OCI-LY7 (cell line): ENCODE results near the gene GNA12. TPM values are rescaled to one million over a fixed set of nuclear protein-coding genes. Genes with fewer than 3 reads are reported as not detected.

Source experiments
- BruUV-seq: library from RNA; stranded (reverse); fragments of 400-500 nt; replicated peaks from 2 replicates; lab custom pipeline; 2021; lab: Mats Ljungman, UMichigan
- CTCF ChIA-PET: fragments of 300-600 bp; sonication (Branson Sonifier 250); formaldehyde crosslinking; loops from one replicate; lab custom pipeline; 2022; ENCODE audit warnings: antibody characterized with exemption; ENCODE audit not compliant: unreplicated experiment; lab: Charles Lee
- POLR2A ChIA-PET: fragments of 300-600 bp; sonication (Branson Sonifier 250); formaldehyde crosslinking; loops from one replicate; lab custom pipeline; 2022; ENCODE audit warnings: antibody characterized with exemption; lab: Charles Lee
- DNase-seq: peaks from one replicate; pipeline ENCODE4 v3.0.0-alpha.2; 2015; ENCODE audit warnings: low spot score
- H2AFZ ChIP-seq: fragments of 200-600 bp; sonication (generic), shearing (Covaris generic); 2 replicates; pipeline ENCODE4 v1.6.1; 2014; ENCODE audit warnings: mild to moderate bottlenecking, antibody characterized with exemption, low read length, moderate library complexity
- H3K27ac ChIP-seq: fragments of 200-600 bp; sonication (generic); 2 replicates; pipeline ENCODE4 v1.5.1; 2014; ENCODE audit warnings: mixed run types, low read depth, mild to moderate bottlenecking, moderate library complexity, low read length, inconsistent platforms; ENCODE audit not compliant: poor library complexity, severe bottlenecking
- H3K36me3 ChIP-seq: fragments of 200-600 bp; sonication (generic); 2 replicates; pipeline ENCODE4 v1.6.1; 2014; ENCODE audit warnings: mild to moderate bottlenecking, antibody characterized with exemption, low read length, moderate library complexity, mixed read lengths; ENCODE audit not compliant: insufficient read depth
- H3K4me1 ChIP-seq: fragments of 200-600 bp; sonication (generic); 2 replicates; pipeline ENCODE4 v1.5.1; 2014; ENCODE audit warnings: mild to moderate bottlenecking, low read length; ENCODE audit not compliant: insufficient read depth, poor library complexity, severe bottlenecking
- H3K4me2 ChIP-seq: fragments of 200-600 bp; sonication (generic); 2 replicates; pipeline ENCODE4 v1.6.1; 2014; ENCODE audit warnings: mild to moderate bottlenecking, low read length
- H3K4me3 ChIP-seq: fragments of 200-600 bp; sonication (generic); 2 replicates; pipeline ENCODE4 v1.5.1; 2014; ENCODE audit warnings: mild to moderate bottlenecking, low read depth, low read length; ENCODE audit not compliant: poor library complexity, severe bottlenecking
- H3K79me2 ChIP-seq: fragments of 200-600 bp; sonication (generic); 2 replicates; pipeline ENCODE4 v1.6.1; 2016; ENCODE audit warnings: low read depth, mild to moderate bottlenecking, low read length, moderate library complexity, mixed read lengths; ENCODE audit not compliant: insufficient read depth
- H3K9me2 ChIP-seq: fragments of 200-600 bp; sonication (generic); 2 replicates; pipeline ENCODE4 v1.6.1; 2016; ENCODE audit warnings: mild to moderate bottlenecking, low read length, mixed read lengths; ENCODE audit not compliant: insufficient read depth
- H3K9me3 ChIP-seq: fragments of 200-600 bp; sonication (generic); 2 replicates; pipeline ENCODE4 v1.6.1; 2014; ENCODE audit warnings: mild to moderate bottlenecking, mixed run types, low read length, mixed read lengths
- H4K20me1 ChIP-seq: fragments of 200-600 bp; sonication (generic); 2 replicates; pipeline ENCODE4 v1.6.1; 2014; ENCODE audit warnings: mild to moderate bottlenecking, antibody characterized with exemption, low read length, moderate library complexity, mixed read lengths; ENCODE audit not compliant: insufficient read depth
- CTCF ChIP-seq: fragments of 200-600 bp; sonication (generic); conservative IDR thresholded peaks from 2 replicates; pipeline ENCODE4 v1.5.1; 2014; ENCODE audit warnings: mild to moderate bottlenecking, antibody characterized with exemption, low read length, moderate library complexity, mixed read lengths
- EZH2phosphoT487 ChIP-seq: fragments of 200-600 bp; sonication (generic); IDR thresholded peaks from 2 replicates; pipeline ENCODE4 v1.6.1; 2018; ENCODE audit warnings: low read depth, borderline replicate concordance, mild to moderate bottlenecking, mixed run types, antibody characterized with exemption, low read length, moderate library complexity, mixed read lengths
- intact Hi-C: fragments of 100-400 bp; cut with micrococcal nuclease; formaldehyde crosslinking; loops from one replicate; pipeline ENCODE4 v1.10.0; 2022; ENCODE audit not compliant: unreplicated experiment
- total RNA-seq, 2 experiments: library from RNA; depleted of rRNA in 1 of 2; stranded (reverse); fragments of >200 nt in 1 of 2; shearing (Covaris generic) in 1 of 2; gene quantifications; 2 replicates each; pipeline ENCODE4 v1.2.3, GENCODE V29; 2014 to 2022

The GNA12 gene
- total RNA-seq, 2 experiments from 2014 or later, result 10.3 to 35.9 TPM

GRCh38 chr7:2735744-2736143 is 108.4 kb downstream of the GNA12 start:
- intact Hi-C loops, result no loop called here
- H3K9me2 ChIP-seq, result no peaks in the 10 kb centered on the region

GRCh38 chr7:2734751-2735571 is 109.1 kb downstream of the GNA12 start:
- BruUV-seq, result no TSS peak
- H3K4me1 ChIP-seq, result peaks cover under 1% of the 10 kb centered on the region
- ChIA-PET CTCF (no interaction called here), POLR2A (no interaction called here)
- H2AFZ ChIP-seq, result no peak overlapping the region
- H3K4me3 ChIP-seq, result no peak overlapping the region
- 0 out of 2 replicates have a peak, but pooled peaks cover 4% of the 10 kb centered on the region for H3K36me3 ChIP-seq
- no peaks in the 10 kb centered on the region for H3K79me2 ChIP-seq
- H4K20me1 ChIP-seq, result no peaks in the 10 kb centered on the region
- no peak for DNase-seq
- H3K9me2 ChIP-seq, result no peaks in the 10 kb centered on the region
- no peak overlapping the region for H3K27ac ChIP-seq
- no peak for TF ChIP-seq CTCF
- TF ChIP-seq EZH2phosphoT487, result no peak
- H3K4me2 ChIP-seq, result no peak overlapping the region
- intact Hi-C loops, result no loop called here
- no peaks in the 10 kb centered on the region for H3K9me3 ChIP-seq

More at GRCh38 chr7:2735744-2736143, 108.4 kb downstream of the GNA12 start:
- Histone ChIP-seq H3K4me1 (peaks cover 8% of the 10 kb centered on the region), H3K4me2 (no peak overlapping the region), H3K36me3 (0 out of 2 replicates have a peak, but pooled peaks cover 4% of the 10 kb centered on the region), H3K79me2 (no peaks in the 10 kb centered on the region), H4K20me1 (no peaks in the 10 kb centered on the region), H2AFZ (no peak overlapping the region), H3K4me3 (no peak overlapping the region), H3K9me3 (no peaks in the 10 kb centered on the region), H3K27ac (no peak overlapping the region)
- BruUV-seq, result no TSS peak
- CTCF ChIA-PET, result no interaction called here
- TF ChIP-seq EZH2phosphoT487 (no peak), CTCF (no peak)
- POLR2A ChIA-PET, result no interaction called here
- no peak for DNase-seq

DNA sequence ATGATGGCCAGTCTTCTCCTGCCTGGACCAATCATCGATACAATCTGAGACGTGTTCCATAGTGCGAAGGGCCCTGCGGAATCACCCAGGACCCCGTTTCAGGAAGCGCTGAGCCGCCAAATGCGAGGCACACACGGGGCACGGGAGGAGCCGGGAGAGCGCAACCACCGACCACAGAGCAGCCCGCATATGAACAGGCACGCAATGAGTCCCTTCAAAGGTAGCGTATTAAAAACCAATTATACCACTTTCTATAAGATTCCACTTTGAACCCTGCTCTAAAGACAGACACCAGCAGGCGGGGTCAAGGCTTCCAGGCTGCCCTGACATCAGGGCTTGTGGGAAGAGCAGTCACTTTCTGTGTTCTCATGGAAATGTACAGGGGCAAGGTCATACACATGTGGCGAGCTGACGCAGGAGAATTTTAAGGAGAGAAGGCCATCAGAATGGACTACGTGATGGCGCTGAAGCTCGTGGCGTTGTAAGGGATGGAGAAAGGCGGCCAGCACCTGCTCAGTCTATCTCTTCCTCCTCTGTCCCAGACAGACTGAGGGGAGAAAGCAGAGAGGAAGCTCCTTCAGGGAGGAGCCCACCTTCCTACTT is 109.9 kb downstream of the GNA12 start:
- no peaks in the 10 kb centered on the region for H4K20me1 ChIP-seq
- TF ChIP-seq EZH2phosphoT487 (no peak), CTCF (no peak)
- no peaks in the 10 kb centered on the region for H3K79me2 ChIP-seq
- ChIA-PET CTCF (no interaction called here), POLR2A (no interaction called here)
- H3K4me2 ChIP-seq, result no peak overlapping the region
- DNase-seq, result no peak
- no peaks in the 10 kb centered on the region for H3K9me3 ChIP-seq
- no peaks in the 10 kb centered on the region for H3K9me2 ChIP-seq
- no peak overlapping the region for H3K4me3 ChIP-seq
- no peaks in the 10 kb centered on the region for H3K4me1 ChIP-seq
- 0 out of 2 replicates have a peak, but pooled peaks cover 4% of the 10 kb centered on the region for H3K36me3 ChIP-seq
- no TSS peak for BruUV-seq
- intact Hi-C loops, result no loop called here
- H3K27ac ChIP-seq, result no peak overlapping the region
- H2AFZ ChIP-seq, result no peak overlapping the region
